NK-92 (cell line): Measurements from ENCODE around the gene IFI27.

Source experiments
- DNase-seq: peaks from one replicate; lab custom pipeline; 2025; ENCODE audit not compliant: unreplicated experiment; lab: John Stamatoyannopoulos, UW

The IFI27 gene

DNA sequence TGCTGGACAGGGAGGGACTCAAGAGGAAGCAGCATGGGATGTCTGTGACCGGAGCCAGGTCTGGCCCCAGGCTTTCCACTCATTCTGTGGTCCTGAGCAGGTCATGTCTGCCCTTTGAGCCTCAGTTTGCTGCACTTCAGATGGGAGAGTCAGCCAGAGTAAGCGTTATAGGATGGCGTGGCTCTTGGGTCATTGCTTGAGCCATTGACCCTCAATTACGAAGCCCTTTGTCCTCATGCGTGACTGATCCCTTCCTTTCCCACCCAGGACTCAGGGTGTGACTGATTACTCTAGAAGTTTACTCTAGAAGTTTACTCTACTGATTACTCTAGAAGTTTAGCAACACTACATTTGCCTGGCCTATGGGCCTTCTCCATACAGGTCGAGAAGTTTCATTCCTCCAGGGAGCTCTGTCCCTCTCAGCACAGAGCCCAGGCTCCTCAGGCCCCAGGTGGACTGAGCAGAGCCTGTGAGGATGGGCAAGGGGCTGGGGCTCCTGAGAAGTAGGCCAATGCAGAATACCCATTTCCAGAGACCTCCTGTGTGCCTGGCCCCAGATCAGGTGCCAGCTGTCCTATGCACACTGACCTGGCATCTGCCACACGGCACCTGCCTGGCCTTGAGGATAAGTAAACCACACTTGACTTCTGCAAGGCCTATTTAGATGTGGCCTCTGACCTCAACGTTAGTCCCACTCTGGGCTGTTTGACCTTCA, 7.6 kb upstream of the IFI27 start:
- DNase-seq, result no peak

DNA sequence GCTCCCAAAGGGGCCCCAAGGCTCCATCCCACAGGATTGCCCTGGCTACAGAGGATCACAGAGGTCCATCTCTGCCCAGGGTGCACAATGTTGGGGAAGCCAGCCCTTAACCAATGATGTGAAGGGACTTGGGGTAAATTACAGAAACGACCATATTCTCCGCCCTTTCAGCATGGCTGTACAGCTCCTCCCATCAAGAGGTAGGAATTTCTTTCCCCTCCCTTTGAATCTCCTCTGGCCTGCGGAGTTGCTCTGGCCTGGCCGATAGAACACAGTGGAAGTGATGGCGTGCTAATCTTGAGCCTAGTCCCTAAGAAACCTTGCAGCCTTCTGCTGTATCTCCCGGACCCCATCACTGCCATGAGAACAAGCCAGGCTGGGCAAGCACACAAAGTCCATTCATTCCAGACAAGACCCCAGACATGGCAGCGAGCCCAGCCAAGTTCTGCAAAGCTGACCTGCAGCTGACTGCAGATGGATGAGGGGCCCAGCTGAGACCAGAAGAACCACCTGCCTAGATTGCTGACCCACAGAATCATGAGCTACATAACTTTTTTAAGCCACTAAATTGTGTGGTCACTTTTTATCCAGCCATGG, 6.9 kb upstream of the IFI27 start:
- DNase-seq, result no peak

GRCh38 chr14:94104731-94105130, 5.8 kb upstream of the IFI27 start:
- DNase-seq, result no peak

GRCh38 chr14:94109915-94110250, 653 bp upstream of the IFI27 start:
- DNase-seq, result no peak

DNA sequence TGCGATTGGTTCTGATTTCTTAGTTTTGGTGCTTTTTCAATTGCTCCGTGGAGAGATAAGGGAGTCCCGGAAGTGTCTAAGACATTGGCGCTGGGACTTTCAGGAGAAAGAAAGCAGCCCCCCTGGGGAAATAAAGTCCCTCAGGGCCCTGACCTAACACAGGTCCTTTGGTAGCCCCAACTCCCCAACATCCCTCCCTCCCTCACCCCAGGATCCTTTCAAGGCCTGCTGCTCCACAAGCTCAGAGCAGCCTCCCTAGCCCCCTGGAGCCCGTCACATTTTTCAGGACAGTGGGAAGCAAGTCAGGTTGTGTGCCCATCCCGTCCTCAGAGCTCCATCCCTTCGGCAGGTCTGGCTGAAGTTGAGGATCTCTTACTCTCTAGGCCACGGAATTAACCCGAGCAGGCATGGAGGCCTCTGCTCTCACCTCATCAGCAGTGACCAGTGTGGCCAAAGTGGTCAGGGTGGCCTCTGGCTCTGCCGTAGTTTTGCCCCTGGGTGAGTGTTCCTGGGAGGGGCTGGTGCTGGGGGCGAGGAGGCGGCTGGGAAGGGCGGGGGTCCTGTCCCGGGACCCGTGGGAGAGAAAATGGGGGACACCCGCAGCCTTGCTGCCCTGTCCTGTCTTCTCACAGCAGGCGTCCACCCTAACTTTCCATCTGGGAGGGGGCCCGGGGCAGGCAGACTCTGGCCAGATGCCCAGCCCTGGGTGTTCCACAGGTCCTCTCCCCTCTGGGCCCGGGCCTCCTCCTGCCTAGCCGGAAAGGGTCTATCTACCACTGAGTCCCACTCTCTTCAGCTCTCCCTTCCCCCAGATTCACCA, 950 bp downstream of the IFI27 start:
- no peak for DNase-seq

GRCh38 chr14:94112513-94113063, 2.1 kb downstream of the IFI27 start:
- DNase-seq, result no peak

- no peak for DNase-seq
Observed at GRCh38 chr14:94113073-94113472, 2.5 kb downstream of the IFI27 start.

DNA sequence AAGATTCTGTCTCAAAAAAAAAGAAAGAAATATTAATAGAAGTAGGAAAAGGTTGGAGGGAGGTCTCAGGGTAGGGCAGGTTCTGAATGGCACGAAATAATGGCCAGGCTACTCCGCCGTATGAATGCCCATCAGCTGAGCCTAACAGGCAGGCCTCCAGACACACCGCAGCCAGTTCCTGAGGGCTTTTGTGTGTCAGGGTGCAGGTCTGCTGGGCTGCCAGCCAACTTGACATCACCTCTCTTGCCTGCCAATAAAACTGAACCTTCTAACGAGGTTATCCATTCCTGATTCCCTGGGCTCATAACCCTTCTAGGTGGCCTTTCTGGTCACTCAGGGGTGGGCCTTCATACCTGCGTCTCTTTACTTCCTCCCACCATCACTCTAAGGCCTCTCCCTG, 3.0 kb downstream of the IFI27 start:
- DNase-seq, result no peak

DNA sequence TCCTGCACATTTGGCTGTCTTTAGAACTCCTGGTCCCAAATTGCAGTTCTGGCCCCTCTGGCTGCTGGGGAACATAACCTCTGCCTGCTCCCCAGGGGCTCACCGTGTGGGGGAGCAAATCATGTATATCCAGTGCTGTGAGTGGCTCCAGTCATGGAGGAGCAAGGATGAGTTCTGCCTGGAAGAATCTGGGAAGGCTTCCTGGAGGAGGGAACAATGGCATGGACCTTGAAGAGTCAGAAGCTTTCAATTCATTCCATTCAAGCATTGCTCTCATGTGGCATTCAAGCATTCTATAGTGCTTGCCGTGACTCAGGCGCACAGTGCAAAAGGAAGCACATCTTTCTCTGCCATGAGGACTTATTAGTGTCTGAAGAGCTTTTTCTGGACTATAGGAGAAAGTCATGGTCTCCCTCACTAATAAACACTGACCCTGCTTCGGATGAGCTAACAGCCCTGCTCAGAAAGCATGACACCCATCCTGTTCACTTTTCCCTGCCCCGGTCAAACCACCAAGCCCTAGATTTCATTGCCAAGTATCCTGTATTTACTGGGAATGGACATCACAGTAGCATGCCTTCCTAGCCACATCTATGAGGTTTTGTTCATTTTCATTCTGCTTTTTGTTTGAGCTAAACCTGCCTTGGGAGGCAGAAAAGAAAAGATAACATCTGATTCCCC, 3.5 kb downstream of the IFI27 start:
- DNase-seq, result no peak

DNA sequence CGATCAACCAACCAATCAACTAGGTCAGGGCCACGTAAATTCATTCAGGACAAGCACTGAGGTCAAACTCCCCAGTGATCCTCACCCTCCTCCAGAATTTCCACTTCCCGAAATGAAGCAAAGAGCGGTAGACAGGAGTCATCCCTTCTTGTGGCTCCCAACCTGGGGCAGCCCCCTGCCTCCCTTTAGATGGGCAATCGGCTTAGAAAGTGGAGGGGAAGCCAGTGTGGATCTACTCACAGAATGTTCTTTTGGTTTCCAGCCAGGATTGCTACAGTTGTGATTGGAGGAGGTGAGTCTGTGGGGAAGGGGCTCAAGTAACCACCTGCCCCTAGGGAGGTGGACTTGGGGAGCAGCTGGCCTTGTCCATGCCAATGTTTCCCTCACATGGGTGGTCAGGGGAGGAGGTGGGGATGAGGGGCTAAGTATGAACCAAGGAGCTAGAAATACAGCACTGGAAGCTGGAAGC, 4.1 kb downstream of the IFI27 start:
- DNase-seq, result no peak

DNA sequence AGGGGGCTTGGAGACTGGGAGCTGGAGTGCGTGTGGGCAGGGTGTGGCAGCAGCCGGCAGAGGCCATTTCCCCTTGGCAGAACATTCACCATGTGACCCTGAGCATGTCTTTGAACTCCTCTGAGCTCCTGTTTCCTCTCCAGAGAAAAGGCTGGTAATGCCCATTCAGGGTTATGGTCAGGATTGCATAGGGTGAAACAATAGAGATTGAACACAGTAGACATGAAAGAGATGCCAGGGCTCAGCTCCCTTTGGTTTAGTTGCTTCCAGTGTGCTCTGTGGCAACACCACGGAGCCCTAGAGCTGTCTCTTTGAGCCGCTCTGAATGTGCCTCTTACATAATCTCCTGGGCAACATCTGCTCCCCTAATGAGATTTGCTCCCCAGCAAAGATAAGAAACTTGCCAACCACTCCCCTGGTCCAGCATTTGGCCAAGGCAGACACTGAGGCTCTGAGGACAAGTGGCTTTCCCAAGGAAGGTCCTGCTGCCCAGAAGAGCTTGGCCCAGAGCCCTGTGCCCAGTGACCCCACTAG, 4.6 kb downstream of the IFI27 start:
- no peak for DNase-seq

GRCh38 chr14:94115631-94116030, 5.1 kb downstream of the IFI27 start:
- no peak for DNase-seq

GRCh38 chr14:94116701-94117100, 6.2 kb downstream of the IFI27 start:
- DNase-seq, result no peak

DNA sequence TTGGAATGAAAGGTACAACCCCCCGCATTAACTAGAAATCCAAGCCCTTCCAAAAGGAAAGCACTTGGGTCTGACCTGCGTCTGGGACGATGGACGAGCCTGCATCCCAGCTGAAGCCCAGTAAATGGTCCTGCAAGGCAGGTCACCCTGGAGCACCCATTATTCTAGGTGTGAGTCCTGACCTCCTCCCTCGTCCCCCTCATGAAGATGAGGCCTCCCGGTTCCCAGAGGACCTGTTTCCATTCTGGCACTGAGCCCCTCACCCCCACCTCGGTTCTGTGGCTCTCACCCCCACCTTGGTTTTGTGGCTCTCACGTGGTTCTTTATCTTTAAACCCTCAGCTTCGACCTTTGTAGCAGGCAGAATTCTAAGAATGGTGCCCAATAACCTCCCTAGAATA, 7.3 kb downstream of the IFI27 start:
- no peak for DNase-seq

DNA sequence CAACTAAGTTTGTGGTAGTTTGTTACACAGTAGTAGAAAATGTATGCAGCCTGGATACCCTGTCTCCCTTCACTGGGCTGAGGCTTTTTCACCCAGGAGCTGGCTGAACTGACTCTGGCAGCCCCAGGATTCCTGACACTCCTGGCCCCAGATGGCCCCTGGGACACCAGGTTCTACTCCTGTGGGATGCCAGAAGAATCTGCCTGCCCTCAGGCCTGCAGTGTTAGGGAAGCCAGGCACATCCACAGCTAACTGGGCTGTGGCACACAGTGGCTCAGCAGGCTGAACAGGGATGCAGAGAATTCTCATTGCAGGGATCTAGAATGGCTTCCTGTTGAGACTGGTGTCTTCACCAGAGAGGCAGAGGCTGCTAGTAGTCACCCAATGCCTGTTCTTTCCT, 8.5 kb downstream of the IFI27 start:
- no peak for DNase-seq

DNA sequence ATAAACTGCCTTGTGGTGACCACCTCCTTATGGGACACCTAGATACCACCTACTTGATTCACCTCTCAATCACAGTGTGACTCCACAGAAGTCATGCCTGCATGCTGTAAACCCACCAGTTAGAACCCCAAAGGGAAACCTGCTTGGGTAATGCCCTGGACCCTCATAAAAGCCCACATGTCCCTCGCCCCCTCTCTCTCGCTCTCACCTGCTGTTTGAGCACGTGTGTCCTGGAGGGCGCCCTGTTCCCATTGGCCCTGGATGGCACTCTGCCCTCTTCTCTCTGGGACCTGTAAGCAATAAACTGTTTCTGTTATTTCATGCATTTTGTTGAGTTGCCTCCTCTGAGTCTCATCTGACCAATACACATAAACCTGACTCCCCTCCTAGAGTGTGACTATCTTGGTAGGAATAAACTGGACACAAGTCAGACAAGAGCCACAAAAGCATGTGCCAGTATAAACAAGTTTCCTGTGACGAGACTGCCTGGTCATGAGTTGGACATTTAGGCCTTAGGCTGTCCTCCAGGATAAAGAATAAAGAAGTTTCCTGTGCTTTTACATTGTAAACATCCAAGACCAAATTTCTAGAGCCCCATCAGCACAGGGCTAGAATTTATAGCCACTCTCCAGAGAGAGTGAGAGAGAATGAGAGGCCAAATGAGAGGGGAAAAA, 10.3 kb downstream of the IFI27 start:
- no peak for DNase-seq

- no peak for DNase-seq
Observed at GRCh38 chr14:94121485-94121884, 10.9 kb downstream of the IFI27 start.

GRCh38 chr14:94122438-94122837, 11.9 kb downstream of the IFI27 start:
- DNase-seq, result no peak

- no peak for DNase-seq
Observed at GRCh38 chr14:94123296-94123695, 12.8 kb downstream of the IFI27 start.

DNA sequence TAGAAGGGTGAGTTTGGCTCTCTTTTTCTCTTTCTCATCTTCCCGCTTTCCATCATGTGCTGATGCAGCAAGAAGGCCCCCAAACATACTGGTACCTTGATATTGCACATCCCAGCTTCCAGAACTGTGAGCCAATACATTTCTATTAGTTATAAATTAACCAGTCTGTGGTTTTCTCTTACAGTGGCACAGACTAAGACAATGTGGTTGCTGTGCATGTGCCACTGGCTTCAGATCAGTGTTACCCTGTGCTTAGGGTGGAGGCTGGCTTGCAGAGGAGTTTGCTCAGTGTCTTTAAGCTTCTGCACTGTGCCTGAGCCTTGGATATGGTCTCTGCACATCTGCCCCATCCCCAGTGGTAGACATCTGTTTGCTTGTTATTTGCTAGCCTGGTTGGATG, 13.3 kb downstream of the IFI27 start:
- DNase-seq, result no peak
